IMR-90 (cell line): ENCODE measurements around the gene CLASP1. TPM values are rescaled to one million over a fixed set of nuclear protein-coding genes. Genes with fewer than 3 reads are reported as not detected.

Experiments
- ATAC-seq: fragments of 200-7000 bp; cut with Tn5 transposase; 2 replicates; pipeline ENCODE4 v1.9.1; 2020; ENCODE audit warnings: low read depth, mild to moderate bottlenecking, moderate library complexity
- BruUV-seq: library from RNA; stranded (reverse); fragments of 400-500 nt; replicated peaks from 2 replicates; lab custom pipeline; 2021; lab: Mats Ljungman, UMichigan
- CTCF ChIA-PET: fragments of 300-600 bp; formaldehyde crosslinking; extraction: SDS; loops from one replicate; lab custom pipeline; 2021; ENCODE audit warnings: antibody characterized with exemption; lab: Yijun Ruan, JAX
- POLR2A ChIA-PET: fragments of 300-600 bp; sonication (Branson Sonifier 250); formaldehyde crosslinking; loops from one replicate; lab custom pipeline; 2022; ENCODE audit warnings: antibody characterized with exemption; ENCODE audit not compliant: unreplicated experiment; lab: Charles Lee
- DNase-seq: peaks from one replicate; pipeline ENCODE4 v3.0.0; 2013
- H2AFZ ChIP-seq: replicated peaks from 2 replicates; pipeline ENCODE3; 2013; ENCODE audit warnings: low read length, mild to moderate bottlenecking; ENCODE audit not compliant: poor library complexity
- H2AK5ac ChIP-seq: 2 replicates; pipeline ENCODE4 v1.6.1; 2013; ENCODE audit warnings: low read depth, low read length, inconsistent platforms
- H2AK9ac ChIP-seq: replicated peaks from 2 replicates; pipeline ENCODE3; 2013; ENCODE audit warnings: mild to moderate bottlenecking, low read depth, low read length, moderate library complexity; ENCODE audit not compliant: poor library complexity
- H2BK120ac ChIP-seq: 2 replicates; pipeline ENCODE4 v1.6.1; 2013; ENCODE audit warnings: low read depth, low read length, inconsistent platforms
- H2BK15ac ChIP-seq: 3 replicates; pipeline ENCODE4 v1.6.1; 2013; ENCODE audit warnings: low read depth, low read length, inconsistent platforms
- H2BK20ac ChIP-seq: 2 replicates; pipeline ENCODE4 v1.6.1; 2013; ENCODE audit warnings: low read depth, mild to moderate bottlenecking, inconsistent platforms, low read length, moderate library complexity
- H2BK5ac ChIP-seq: 2 replicates; pipeline ENCODE4 v1.6.1; 2013; ENCODE audit warnings: mild to moderate bottlenecking, low read depth, low read length, inconsistent platforms; ENCODE audit not compliant: poor library complexity, severe bottlenecking
- H3K14ac ChIP-seq: replicated peaks from 2 replicates; pipeline ENCODE4 v1.6.1; 2013; ENCODE audit warnings: low read depth, low read length, inconsistent platforms
- H3K18ac ChIP-seq: 2 replicates; pipeline ENCODE4 v1.6.1; 2013; ENCODE audit warnings: low read depth, low read length, control low read depth
- H3K23ac ChIP-seq: 2 replicates; pipeline ENCODE4 v1.6.1; 2013; ENCODE audit warnings: low read depth, low read length, inconsistent platforms
- H3K27ac ChIP-seq: 2 replicates; pipeline ENCODE4 v1.5.1; 2013; ENCODE audit warnings: mild to moderate bottlenecking, control low read depth, low read length; ENCODE audit not compliant: insufficient read depth
- H3K27me3 ChIP-seq: 2 replicates; pipeline ENCODE4 v1.6.1; 2013; ENCODE audit warnings: low read length; ENCODE audit not compliant: control insufficient read depth, insufficient read depth
- H3K36me3 ChIP-seq: 2 replicates; pipeline ENCODE4 v1.6.1; 2013; ENCODE audit warnings: low read length, mixed read lengths; ENCODE audit not compliant: control insufficient read depth, insufficient read depth
- H3K4ac ChIP-seq: 2 replicates; pipeline ENCODE4 v1.6.1; 2013; ENCODE audit warnings: low read depth, low read length, inconsistent platforms
- H3K4me1 ChIP-seq: 2 replicates; pipeline ENCODE4 v1.6.1; 2013; ENCODE audit warnings: low read length, mixed read lengths; ENCODE audit not compliant: control insufficient read depth, insufficient read depth
- H3K4me2 ChIP-seq: 2 replicates; pipeline ENCODE4 v1.6.1; 2013; ENCODE audit warnings: low read depth, mild to moderate bottlenecking, control low read depth, low read length, moderate library complexity
- H3K4me3 ChIP-seq: 2 replicates; pipeline ENCODE4 v1.5.1; 2013; ENCODE audit warnings: low read depth, mild to moderate bottlenecking, control low read depth, low read length, moderate library complexity; ENCODE audit not compliant: insufficient read depth
- H3K56ac ChIP-seq: 2 replicates; pipeline ENCODE4 v1.6.1; 2013; ENCODE audit warnings: low read length, inconsistent platforms; ENCODE audit not compliant: insufficient read depth; ENCODE audit errors: extremely low read depth
- H3K79me1 ChIP-seq, 2 experiments: 2 replicates each; pipeline ENCODE4 v1.6.1; 2013; ENCODE audit warnings: low read length in 2 of 2, inconsistent platforms in 1 of 2, low read depth in 1 of 2
- H3K9ac ChIP-seq: 2 replicates; pipeline ENCODE4 v1.6.1; 2013; ENCODE audit warnings: low read depth, low read length, control low read depth
- H3K9me1 ChIP-seq: 2 replicates; pipeline ENCODE4 v1.6.1; 2013; ENCODE audit warnings: low read length, inconsistent platforms; ENCODE audit not compliant: insufficient read depth
- H3K9me3 ChIP-seq: 2 replicates; pipeline ENCODE4 v1.6.1; 2013; ENCODE audit warnings: low read length; ENCODE audit not compliant: control insufficient read depth, insufficient read depth
- H4K20me1 ChIP-seq: 2 replicates; pipeline ENCODE4 v1.6.1; 2013; ENCODE audit warnings: low read length, inconsistent platforms; ENCODE audit not compliant: insufficient read depth
- H4K5ac ChIP-seq: 2 replicates; pipeline ENCODE4 v1.6.1; 2013; ENCODE audit warnings: mild to moderate bottlenecking, low read depth, low read length, control low read depth
- H4K8ac ChIP-seq, 2 experiments: 2 replicates each; pipeline ENCODE4 v1.6.1; 2013; ENCODE audit warnings: low read depth in 2 of 2, low read length in 2 of 2, control low read depth in 1 of 2, inconsistent platforms in 1 of 2
- H4K91ac ChIP-seq: 2 replicates; pipeline ENCODE4 v1.6.1; 2013; ENCODE audit warnings: low read depth, low read length, inconsistent platforms; ENCODE audit not compliant: insufficient read depth
- CHD1 ChIP-seq: IDR thresholded peaks from 2 replicates; pipeline ENCODE4 v1.6.1; 2012; ENCODE audit warnings: low read depth, low read length, improper control_type of control experiment
- ELK1 ChIP-seq: fragments of 150-350 bp; IDR thresholded peaks from 2 replicates; pipeline ENCODE4 v1.6.1; 2016; ENCODE audit warnings: low read depth, mild to moderate bottlenecking, low read length, moderate library complexity, borderline replicate concordance
- SMC3 ChIP-seq: fragments of 150-350 bp; IDR thresholded peaks from 2 replicates; pipeline ENCODE4 v1.6.1; 2016; ENCODE audit warnings: low read depth, mild to moderate bottlenecking, antibody characterized with exemption, low read length, moderate library complexity
- WGBS, 2 experiments: methylation state at CpG; one replicate each; pipeline versions ENCODE4 v1.1.5 to v1.1.7; 2013; ENCODE audit warnings: missing lambda C conversion rate in 2 of 2; ENCODE audit not compliant: insufficient read length in 1 of 2; ENCODE audit errors: extremely low coverage in 2 of 2; 5-methylcytosine and 5-hydroxymethylcytosine counted together
- dilution Hi-C: fragments of 300-500 bp; cut with HindIII; formaldehyde crosslinking; loops from one replicate; pipeline ENCODE4 v1.14.3; 2018; ENCODE audit warnings: low sequenced_read_pairs; ENCODE audit not compliant: unreplicated experiment
- in situ Hi-C: fragments of 300-500 bp; cut with MboI; formaldehyde crosslinking; loops from 3 replicates; pipeline ENCODE4 v1.14.3; 2019; ENCODE audit warnings: low sequenced_read_pairs, inconsistent platforms, mixed read lengths
- intact Hi-C: fragments of 100-400 bp; cut with micrococcal nuclease; formaldehyde crosslinking; loops from 2 replicates; pipeline ENCODE4 v1.10.0; 2022
- polyA plus RNA-seq, 3 experiments: library from polyadenylated mRNA; depleted of rRNA; stranded (reverse); fragments of >200 nt; gene quantifications; 2 replicates each; pipeline ENCODE4 v1.2.3, GENCODE V29; 2012; ENCODE audit warnings: low replicate concordance in 1 of 3
- total RNA-seq: library from RNA; depleted of rRNA; stranded (reverse); fragments of >200 nt; gene quantifications from 2 replicates; pipeline ENCODE4 v1.2.3, GENCODE V29; 2012

The CLASP1 gene
- total and polyA plus RNA-seq, 2 of the 4 experiments (the other 2 are of a cell fraction), result 12.3 to 33.7 TPM

- ChIA-PET POLR2A (interaction anchor here (0.6 kb wide), 1 partner anchor 481 kb away, joined by 3 read pairs; no protein-coding TSS in a partner anchor), CTCF (no interaction called here)
- peaks cover 5% of the 10 kb centered on the region for H3K36me3 ChIP-seq
- no TSS peak for BruUV-seq
- H3K4ac ChIP-seq, result no peak overlapping the region
- no peaks in the 10 kb centered on the region for H3K9me3 ChIP-seq
- WGBS, 2 experiments, result no CpG with 5 or more reads among the region's 4 CpGs
- intact Hi-C loops (loop anchor here (5.0 kb wide), 1 partner anchor 50 kb away; no protein-coding TSS in a partner anchor), in situ Hi-C loops (no loop called here), dilution Hi-C loops (no loop called here)
- H2BK15ac ChIP-seq, result no peak overlapping the region
- H3K14ac ChIP-seq, result no peak overlapping the region
- H3K23ac ChIP-seq, result no peak overlapping the region
- H2AFZ ChIP-seq, result no peak overlapping the region
- no peak overlapping the region for H3K4me3 ChIP-seq
- peaks cover 38 to 77% of the 10 kb centered on the region in 2 experiments for H3K79me1 ChIP-seq
- no peak overlapping the region for H2BK120ac ChIP-seq
- no peak overlapping the region for H3K27ac ChIP-seq
- H4K20me1 ChIP-seq, result peaks cover 16% of the 10 kb centered on the region; the same call in 1 of the 2 replicates
- H3K56ac ChIP-seq, result no peak overlapping the region
- no peaks in the 10 kb centered on the region for H3K27me3 ChIP-seq
- ATAC-seq (no peak), DNase-seq (no peak)
- H3K9ac ChIP-seq, result no peak overlapping the region
- no peak overlapping the region for H4K5ac ChIP-seq
- H2AK5ac ChIP-seq, result no peak overlapping the region
- no peak overlapping the region for H3K18ac ChIP-seq
- no peak overlapping the region for H4K91ac ChIP-seq
- TF ChIP-seq ELK1, result no peak
- TF ChIP-seq CHD1, result no peak
- no peak for TF ChIP-seq SMC3
- H3K4me2 ChIP-seq, result no peak overlapping the region
- H3K4me1 ChIP-seq, result peaks cover 10% of the 10 kb centered on the region
- H3K9me1 ChIP-seq, result peaks cover 16% of the 10 kb centered on the region
- H2BK20ac ChIP-seq, result no peak overlapping the region
- peak overlapping the region; percentile 20 for H2AK9ac ChIP-seq
- no peak overlapping the region for H4K8ac ChIP-seq
- H2BK5ac ChIP-seq, result no peak overlapping the region
Measured at GRCh38 chr2:121587131-121587530, 62.1 kb downstream of the CLASP1 start.
